HEK293 (cell line): Measurements from ENCODE around the gene AKAP1.

Experiments
- CTCF ChIA-PET: fragments of 350-600 bp; formaldehyde crosslinking; extraction: SDS; loops from one replicate; lab custom pipeline; 2021; ENCODE audit warnings: antibody characterized with exemption; lab: Yijun Ruan, JAX
- POLR2A ChIA-PET: fragments of 300-600 bp; formaldehyde crosslinking; extraction: SDS; loops from one replicate; lab custom pipeline; 2020; ENCODE audit warnings: antibody characterized with exemption, inconsistent platforms; lab: Yijun Ruan, JAX
- H3K27ac ChIP-seq: fragments of 200-500 bp; sonication (Bioruptor generic); 2 replicates; pipeline ENCODE4 v1.5.1; 2014; ENCODE audit warnings: low read depth, low read length, control low read depth, inconsistent platforms; ENCODE audit errors: extremely low read depth
- H3K36me3 ChIP-seq, 2 experiments: fragments of 200-500 bp in 1 of 2; sonication (Bioruptor generic) in 1 of 2; 1 replicate in 1 of 2; 2 replicates in 1 of 2; pipeline ENCODE4 v1.5.1; 2014 to 2017; ENCODE audit warnings: inconsistent platforms in 2 of 2, low read length in 2 of 2; ENCODE audit not compliant: control insufficient read depth in 2 of 2, insufficient read depth in 1 of 2
- H3K4me1 ChIP-seq: fragments of 200-500 bp; sonication (Bioruptor generic); 2 replicates; pipeline ENCODE4 v1.5.1; 2014; ENCODE audit warnings: mild to moderate bottlenecking, low read length, inconsistent platforms; ENCODE audit not compliant: control insufficient read depth, insufficient read depth
- H3K4me3 ChIP-seq: 2 replicates; pipeline ENCODE4 v1.5.1; 2011; ENCODE audit warnings: low read depth, mild to moderate bottlenecking, control low read depth, low read length, moderate library complexity
- H3K9me3 ChIP-seq: fragments of 200-500 bp; sonication (Bioruptor generic); 2 replicates; pipeline ENCODE4 v1.5.1; 2014; ENCODE audit warnings: low read depth, low read length, inconsistent platforms; ENCODE audit not compliant: control insufficient read depth, insufficient read depth
- TRIM28 ChIP-seq: IDR thresholded peaks from 2 replicates; pipeline ENCODE4 v1.6.1; 2011; ENCODE audit warnings: low read length, control low read depth, borderline replicate concordance
- ZBTB7A ChIP-seq: fragments of 450-650 bp; formaldehyde crosslinking; IDR thresholded peaks from 2 replicates; pipeline ENCODE4 v1.5.1; 2016; ENCODE audit warnings: low read depth, missing biosample characterization, missing genetic modification characterization
- ZEB2 ChIP-seq: fragments of 450-650 bp; formaldehyde crosslinking; IDR thresholded peaks from 2 replicates; pipeline ENCODE4 v1.5.1; 2016; ENCODE audit warnings: missing biosample characterization, missing genetic modification characterization
- ZIC2 ChIP-seq: fragments of 450-650 bp; formaldehyde crosslinking; IDR thresholded peaks from 2 replicates; pipeline ENCODE4 v1.5.1; 2016; ENCODE audit warnings: missing biosample characterization, missing genetic modification characterization
- ZNF132 ChIP-seq: fragments of 450-650 bp; formaldehyde crosslinking; IDR thresholded peaks from 2 replicates; pipeline ENCODE4 v1.5.1; 2017; ENCODE audit warnings: missing biosample characterization, missing genetic modification characterization, borderline replicate concordance
- ZNF175 ChIP-seq: fragments of 450-650 bp; formaldehyde crosslinking; IDR thresholded peaks from 2 replicates; pipeline ENCODE4 v1.5.1; 2016; ENCODE audit warnings: missing biosample characterization, missing genetic modification characterization
- ZNF2 ChIP-seq: fragments of 450-650 bp; formaldehyde crosslinking; IDR thresholded peaks from 2 replicates; pipeline ENCODE4 v1.5.1; 2016; ENCODE audit warnings: missing biosample characterization, missing genetic modification characterization
- ZNF239 ChIP-seq: fragments of 450-650 bp; formaldehyde crosslinking; IDR thresholded peaks from 2 replicates; pipeline ENCODE4 v1.5.1; 2016; ENCODE audit warnings: missing biosample characterization, missing genetic modification characterization
- ZNF292 ChIP-seq: fragments of 450-650 bp; formaldehyde crosslinking; IDR thresholded peaks from 2 replicates; pipeline ENCODE4 v1.5.1; 2016; ENCODE audit warnings: low read depth, missing biosample characterization, missing genetic modification characterization, borderline replicate concordance
- ZNF366 ChIP-seq: fragments of 450-650 bp; formaldehyde crosslinking; conservative IDR thresholded peaks from 2 replicates; pipeline ENCODE4 v1.5.1; 2016; ENCODE audit warnings: missing biosample characterization, missing genetic modification characterization
- ZNF394 ChIP-seq: fragments of 450-650 bp; formaldehyde crosslinking; IDR thresholded peaks from 2 replicates; pipeline ENCODE4 v1.5.1; 2016; ENCODE audit warnings: missing biosample characterization, missing genetic modification characterization, mild to moderate bottlenecking, moderate library complexity, borderline replicate concordance
- ZNF555 ChIP-seq: fragments of 450-650 bp; formaldehyde crosslinking; conservative IDR thresholded peaks from 2 replicates; pipeline ENCODE4 v1.5.1; 2017; ENCODE audit warnings: missing biosample characterization, mild to moderate bottlenecking, missing genetic modification characterization, inconsistent platforms
- ZNF558 ChIP-seq: fragments of 450-650 bp; formaldehyde crosslinking; IDR thresholded peaks from 2 replicates; pipeline ENCODE4 v1.5.1; 2016; ENCODE audit warnings: missing biosample characterization, missing genetic modification characterization
- ZNF600 ChIP-seq: fragments of 450-650 bp; formaldehyde crosslinking; IDR thresholded peaks from 2 replicates; pipeline ENCODE4 v1.5.1; 2016; ENCODE audit warnings: missing biosample characterization, missing genetic modification characterization
- ZNF658 ChIP-seq: fragments of 450-650 bp; formaldehyde crosslinking; IDR thresholded peaks from 2 replicates; pipeline ENCODE4; 2016; ENCODE audit warnings: missing biosample characterization, missing genetic modification characterization
- ZNF707 ChIP-seq: fragments of 450-650 bp; formaldehyde crosslinking; IDR thresholded peaks from 2 replicates; pipeline ENCODE4 v1.5.1; 2016; ENCODE audit warnings: missing biosample characterization, missing genetic modification characterization
- ZNF837 ChIP-seq: fragments of 450-650 bp; formaldehyde crosslinking; IDR thresholded peaks from 2 replicates; pipeline ENCODE4 v1.5.1; 2016; ENCODE audit warnings: missing biosample characterization, missing genetic modification characterization
- ZNF843 ChIP-seq: fragments of 450-650 bp; formaldehyde crosslinking; IDR thresholded peaks from 2 replicates; pipeline ENCODE4 v1.5.1; 2016; ENCODE audit warnings: missing biosample characterization, missing genetic modification characterization
- ZSCAN5A ChIP-seq: fragments of 450-650 bp; formaldehyde crosslinking; IDR thresholded peaks from 2 replicates; pipeline ENCODE4 v1.5.1; 2016; ENCODE audit warnings: missing biosample characterization, missing genetic modification characterization
- TF ChIP-seq, protein P1 (sequence below): fragments of 450-650 bp; formaldehyde crosslinking; IDR thresholded peaks from 2 replicates; pipeline ENCODE4 v1.5.1; 2016; ENCODE audit warnings: missing biosample characterization, missing genetic modification characterization
- TF ChIP-seq, protein P2 (sequence below): fragments of 450-650 bp; formaldehyde crosslinking; IDR thresholded peaks from 2 replicates; pipeline ENCODE4 v1.5.1; 2016; ENCODE audit warnings: missing biosample characterization, missing genetic modification characterization
- TF ChIP-seq, protein P3 (sequence below): fragments of 450-650 bp; formaldehyde crosslinking; IDR thresholded peaks from 2 replicates; pipeline ENCODE4; 2016; ENCODE audit warnings: missing biosample characterization, missing genetic modification characterization

The AKAP1 gene

DNA sequence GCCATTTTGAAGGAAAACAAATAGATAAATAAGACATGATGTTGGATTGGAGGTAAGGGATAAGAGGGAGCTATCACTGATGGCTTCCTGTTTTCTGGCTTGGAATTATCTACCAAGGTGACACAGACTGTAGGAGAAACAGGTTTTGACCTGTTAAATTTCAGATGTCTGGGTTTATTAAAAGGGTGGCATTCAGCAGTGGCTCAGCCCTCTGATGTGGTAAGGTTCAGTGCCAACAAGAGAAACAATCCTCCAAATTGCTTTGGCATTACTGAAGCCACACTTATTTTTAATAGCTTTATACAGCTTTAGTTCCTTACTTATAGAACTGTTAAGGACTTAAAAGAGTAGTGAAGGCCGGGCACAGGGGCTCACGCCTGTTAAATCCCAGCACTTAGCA lies 37.0 kb upstream of the AKAP1 start (continued):
- TF ChIP-seq, protein P1, sequence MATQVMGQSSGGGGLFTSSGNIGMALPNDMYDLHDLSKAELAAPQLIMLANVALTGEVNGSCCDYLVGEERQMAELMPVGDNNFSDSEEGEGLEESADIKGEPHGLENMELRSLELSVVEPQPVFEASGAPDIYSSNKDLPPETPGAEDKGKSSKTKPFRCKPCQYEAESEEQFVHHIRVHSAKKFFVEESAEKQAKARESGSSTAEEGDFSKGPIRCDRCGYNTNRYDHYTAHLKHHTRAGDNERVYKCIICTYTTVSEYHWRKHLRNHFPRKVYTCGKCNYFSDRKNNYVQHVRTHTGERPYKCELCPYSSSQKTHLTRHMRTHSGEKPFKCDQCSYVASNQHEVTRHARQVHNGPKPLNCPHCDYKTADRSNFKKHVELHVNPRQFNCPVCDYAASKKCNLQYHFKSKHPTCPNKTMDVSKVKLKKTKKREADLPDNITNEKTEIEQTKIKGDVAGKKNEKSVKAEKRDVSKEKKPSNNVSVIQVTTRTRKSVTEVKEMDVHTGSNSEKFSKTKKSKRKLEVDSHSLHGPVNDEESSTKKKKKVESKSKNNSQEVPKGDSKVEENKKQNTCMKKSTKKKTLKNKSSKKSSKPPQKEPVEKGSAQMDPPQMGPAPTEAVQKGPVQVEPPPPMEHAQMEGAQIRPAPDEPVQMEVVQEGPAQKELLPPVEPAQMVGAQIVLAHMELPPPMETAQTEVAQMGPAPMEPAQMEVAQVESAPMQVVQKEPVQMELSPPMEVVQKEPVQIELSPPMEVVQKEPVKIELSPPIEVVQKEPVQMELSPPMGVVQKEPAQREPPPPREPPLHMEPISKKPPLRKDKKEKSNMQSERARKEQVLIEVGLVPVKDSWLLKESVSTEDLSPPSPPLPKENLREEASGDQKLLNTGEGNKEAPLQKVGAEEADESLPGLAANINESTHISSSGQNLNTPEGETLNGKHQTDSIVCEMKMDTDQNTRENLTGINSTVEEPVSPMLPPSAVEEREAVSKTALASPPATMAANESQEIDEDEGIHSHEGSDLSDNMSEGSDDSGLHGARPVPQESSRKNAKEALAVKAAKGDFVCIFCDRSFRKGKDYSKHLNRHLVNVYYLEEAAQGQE (tag by site-specific recombination), result no peak
- TF ChIP-seq ZNF175 (no peak), ZNF555 (tag by site-specific recombination) (no peak)

DNA sequence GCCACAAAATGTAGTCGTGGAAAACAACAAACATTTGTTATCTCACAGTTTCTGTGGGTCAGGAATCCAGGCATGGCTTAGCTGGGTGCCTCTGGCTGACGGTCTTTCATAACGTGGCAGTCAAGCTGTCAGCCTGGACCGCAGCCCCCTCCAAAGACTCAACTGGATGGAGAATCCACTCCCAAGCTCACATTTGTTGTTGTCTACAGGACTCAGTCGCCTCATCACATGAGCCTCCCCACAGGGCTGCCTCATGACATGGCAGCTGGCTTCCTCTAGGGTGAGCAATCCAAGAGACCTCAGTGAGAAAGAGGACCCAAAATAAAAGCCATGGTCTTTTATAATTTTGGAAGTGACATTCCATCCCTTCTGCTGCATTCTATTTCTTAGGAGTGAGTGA lies 34.7 kb upstream of the AKAP1 start:
- Histone ChIP-seq H3K4me3 (no peak overlapping the region), H3K27ac (no peak overlapping the region), H3K9me3 (no peaks in the 10 kb centered on the region), H3K36me3 (no peaks in the 10 kb centered on the region), H3K4me1 (no peaks in the 10 kb centered on the region)
- TF ChIP-seq ZBTB7A (tag by site-specific recombination) (no peak), ZNF558 (tag by site-specific recombination) (no peak), ZNF239 (tag by site-specific recombination) (no peak)
- ChIA-PET POLR2A (interaction anchor here (1.0 kb wide), 1 partner anchor 18 kb away, joined by 3 read pairs; no protein-coding TSS in a partner anchor), CTCF (interaction anchor here (0.6 to 0.9 kb wide), 3 partner anchors 9 to 489 kb away, joined by 3 to 4 read pairs (median 3); no protein-coding TSS in a partner anchor)

DNA sequence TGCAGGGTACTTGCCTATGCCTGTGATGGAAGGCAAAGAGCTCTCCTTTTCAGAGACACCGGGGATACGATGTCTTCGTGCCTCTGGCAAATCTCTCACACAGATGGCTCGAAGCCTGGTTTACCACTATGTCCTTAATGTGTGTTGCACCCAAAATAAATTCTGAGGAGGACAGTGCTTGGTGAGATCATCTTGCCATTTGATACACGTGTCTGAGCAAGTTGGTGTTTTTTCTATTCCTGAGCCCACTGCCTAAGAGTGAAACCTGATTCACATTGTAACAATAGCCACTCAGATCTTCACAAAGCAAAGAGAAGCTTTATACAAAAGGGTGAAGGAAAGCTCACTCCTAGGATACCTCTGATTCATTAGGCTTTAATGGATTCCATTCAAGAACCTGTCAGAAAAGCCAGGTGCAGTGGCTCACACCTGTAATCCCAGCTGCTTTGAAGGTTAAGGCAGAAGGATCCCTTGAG lies 33.1 kb upstream of the AKAP1 start:
- H3K4me1 ChIP-seq, result no peaks in the 10 kb centered on the region
- CTCF ChIA-PET, result interaction anchor here (0.9 to 1.1 kb wide), 3 partner anchors 13 to 232 kb away, joined by 3 read pairs; no protein-coding TSS in a partner anchor
- no peak for TF ChIP-seq ZNF707 (tag by site-specific recombination)
- TF ChIP-seq ZNF366 (tag by site-specific recombination), result peak; percentile 65; the same call in 1 of the 2 replicates
- peak; percentile 22; the same call in 1 of the 2 replicates for TF ChIP-seq TRIM28
- peak; percentile 64 for TF ChIP-seq ZNF600 (tag by site-specific recombination)
- no peak for TF ChIP-seq ZSCAN5A (tag by site-specific recombination)
- TF ChIP-seq, protein P2, sequence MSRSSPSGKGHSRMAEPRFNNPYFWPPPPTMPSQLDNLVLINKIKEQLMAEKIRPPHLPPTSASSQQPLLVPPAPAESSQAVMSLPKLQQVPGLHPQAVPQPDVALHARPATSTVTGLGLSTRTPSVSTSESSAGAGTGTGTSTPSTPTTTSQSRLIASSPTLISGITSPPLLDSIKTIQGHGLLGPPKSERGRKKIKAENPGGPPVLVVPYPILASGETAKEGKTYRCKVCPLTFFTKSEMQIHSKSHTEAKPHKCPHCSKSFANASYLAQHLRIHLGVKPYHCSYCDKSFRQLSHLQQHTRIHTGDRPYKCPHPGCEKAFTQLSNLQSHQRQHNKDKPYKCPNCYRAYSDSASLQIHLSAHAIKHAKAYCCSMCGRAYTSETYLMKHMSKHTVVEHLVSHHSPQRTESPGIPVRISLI (tag by site-specific recombination), result peak; percentile 82
- TF ChIP-seq ZNF394 (tag by site-specific recombination), result 0 out of 2 replicates have a peak, but pooled peaks have one; percentile 11
- TF ChIP-seq, all 188 proteins: peak for 5
- Histone ChIP-seq H3K4me3 (no peak overlapping the region), H3K36me3 (no peaks in the 10 kb centered on the region), H3K9me3 (no peaks in the 10 kb centered on the region), H3K27ac (no peak overlapping the region)
- POLR2A ChIA-PET, result interaction anchor here (1.6 kb wide), 1 partner anchor 34 kb away, joined by 7 read pairs; no protein-coding TSS in a partner anchor

DNA sequence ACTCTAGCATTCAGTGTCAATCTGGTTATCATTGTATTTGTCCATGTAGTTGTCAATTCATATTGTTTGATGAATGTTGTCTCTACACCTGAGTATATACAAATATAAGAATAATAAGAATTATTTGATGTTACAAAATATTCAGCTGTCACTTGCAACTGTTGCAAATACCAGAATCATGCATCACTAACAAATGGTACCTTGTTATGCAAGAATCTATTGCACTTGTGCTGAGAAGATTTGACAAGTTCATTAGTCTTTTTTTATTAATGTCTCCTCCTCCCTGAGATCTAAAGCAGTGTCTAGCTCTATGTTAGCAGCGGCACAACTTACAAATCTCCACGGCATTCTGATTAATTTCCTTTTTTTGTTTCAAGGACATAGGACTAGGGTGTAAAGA lies 22.2 kb upstream of the AKAP1 start:
- H3K36me3 ChIP-seq, result no peaks in the 10 kb centered on the region
- POLR2A ChIA-PET, result no interaction called here
- no peaks in the 10 kb centered on the region for H3K9me3 ChIP-seq
- no peaks in the 10 kb centered on the region for H3K4me1 ChIP-seq
- no peak overlapping the region for H3K27ac ChIP-seq
- CTCF ChIA-PET, result interaction anchor here (0.6 to 1.5 kb wide), 2 partner anchors 12 to 51 kb away, joined by 3 to 4 read pairs; no protein-coding TSS in a partner anchor
- no peak overlapping the region for H3K4me3 ChIP-seq
- TF ChIP-seq ZNF558 (tag by site-specific recombination) (no peak), ZNF2 (tag by site-specific recombination) (no peak), ZNF132 (tag by site-specific recombination) (no peak), ZNF837 (tag by site-specific recombination) (no peak), ZIC2 (tag by site-specific recombination) (no peak), ZEB2 (tag by site-specific recombination) (no peak), ZNF843 (tag by site-specific recombination) (no peak), ZNF292 (tag by site-specific recombination) (no peak), ZNF658 (no peak)
- TF ChIP-seq, protein P3, sequence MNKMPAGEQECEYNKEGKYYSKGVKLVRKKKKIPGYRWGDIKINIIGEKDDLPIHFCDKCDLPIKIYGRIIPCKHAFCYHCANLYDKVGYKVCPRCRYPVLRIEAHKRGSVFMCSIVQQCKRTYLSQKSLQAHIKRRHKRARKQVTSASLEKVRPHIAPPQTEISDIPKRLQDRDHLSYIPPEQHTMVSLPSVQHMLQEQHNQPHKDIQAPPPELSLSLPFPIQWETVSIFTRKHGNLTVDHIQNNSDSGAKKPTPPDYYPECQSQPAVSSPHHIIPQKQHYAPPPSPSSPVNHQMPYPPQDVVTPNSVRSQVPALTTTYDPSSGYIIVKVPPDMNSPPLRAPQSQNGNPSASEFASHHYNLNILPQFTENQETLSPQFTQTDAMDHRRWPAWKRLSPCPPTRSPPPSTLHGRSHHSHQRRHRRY (tag by site-specific recombination), result no peak
